ENCODE measurements around the gene CDC42BPG.

DNA sequence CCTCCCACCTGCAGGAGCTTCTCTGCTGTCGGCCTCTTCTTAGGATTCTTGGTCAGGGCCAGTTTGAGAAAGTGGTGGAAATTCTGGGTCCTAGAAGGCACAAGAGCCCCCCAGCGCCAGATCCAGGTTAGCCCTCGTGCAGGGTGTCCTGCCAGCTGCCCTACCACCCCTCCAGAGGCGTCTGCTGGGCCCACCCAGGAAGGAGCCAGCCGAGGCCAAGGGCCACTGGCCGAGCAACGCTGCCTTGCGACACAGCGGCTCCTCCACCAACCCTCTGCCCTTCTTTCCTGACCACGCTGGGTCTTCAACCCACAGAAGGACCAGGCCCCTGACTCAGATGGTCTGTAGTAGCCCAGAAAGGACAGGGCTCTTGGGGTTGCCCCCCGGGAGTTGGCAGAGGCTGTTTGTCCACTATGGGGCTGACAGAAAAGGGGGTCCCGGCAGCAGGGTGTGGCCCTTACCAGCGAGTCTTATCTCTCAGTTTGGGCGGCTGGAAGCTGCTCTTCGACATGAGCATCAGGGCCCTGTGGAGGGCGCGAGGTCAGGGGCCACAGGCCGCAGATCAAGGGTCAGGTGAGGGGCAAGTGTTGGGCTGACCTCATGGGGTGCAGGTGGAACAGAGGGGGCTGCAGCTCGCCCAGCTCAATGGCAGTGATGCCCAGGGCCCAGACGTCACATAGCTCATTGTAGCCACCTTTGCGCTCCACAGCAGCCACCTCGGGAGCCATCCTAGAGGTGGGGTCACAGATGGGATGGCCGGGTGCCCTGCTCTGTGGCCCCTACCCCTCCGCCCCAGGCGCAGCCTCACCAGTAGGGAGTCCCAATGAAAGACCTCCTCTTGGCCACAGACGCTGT is 43.9 kb downstream of the CDC42BPG start:
- TF ChIP-seq, protein P1, sequence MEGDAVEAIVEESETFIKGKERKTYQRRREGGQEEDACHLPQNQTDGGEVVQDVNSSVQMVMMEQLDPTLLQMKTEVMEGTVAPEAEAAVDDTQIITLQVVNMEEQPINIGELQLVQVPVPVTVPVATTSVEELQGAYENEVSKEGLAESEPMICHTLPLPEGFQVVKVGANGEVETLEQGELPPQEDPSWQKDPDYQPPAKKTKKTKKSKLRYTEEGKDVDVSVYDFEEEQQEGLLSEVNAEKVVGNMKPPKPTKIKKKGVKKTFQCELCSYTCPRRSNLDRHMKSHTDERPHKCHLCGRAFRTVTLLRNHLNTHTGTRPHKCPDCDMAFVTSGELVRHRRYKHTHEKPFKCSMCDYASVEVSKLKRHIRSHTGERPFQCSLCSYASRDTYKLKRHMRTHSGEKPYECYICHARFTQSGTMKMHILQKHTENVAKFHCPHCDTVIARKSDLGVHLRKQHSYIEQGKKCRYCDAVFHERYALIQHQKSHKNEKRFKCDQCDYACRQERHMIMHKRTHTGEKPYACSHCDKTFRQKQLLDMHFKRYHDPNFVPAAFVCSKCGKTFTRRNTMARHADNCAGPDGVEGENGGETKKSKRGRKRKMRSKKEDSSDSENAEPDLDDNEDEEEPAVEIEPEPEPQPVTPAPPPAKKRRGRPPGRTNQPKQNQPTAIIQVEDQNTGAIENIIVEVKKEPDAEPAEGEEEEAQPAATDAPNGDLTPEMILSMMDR (conservative IDR thresholded peaks at IDR 0.05 in 1 of 2, IDR thresholded peaks at IDR 0.05 in 1 of 2; ENCODE audit: low read depth in 1 of 2, low read length in 2 of 2), result no peak
- no peak for TF ChIP-seq EZH2 (IDR thresholded peaks at IDR 0.05; ENCODE audit: low read length, missing control alignments)
